Calu3 (cell line): ENCODE data around the gene CHSY1. TPM values are rescaled to one million over a fixed set of nuclear protein-coding genes. Genes with fewer than 3 reads are reported as not detected.

Source experiments
- BruUV-seq: library from RNA; stranded (reverse); fragments of 400-500 nt; replicated peaks from 2 replicates; lab custom pipeline; 2021; lab: Mats Ljungman, UMichigan
- CTCF ChIA-PET: fragments of 300-600 bp; sonication (Branson Sonifier 250); formaldehyde crosslinking; loops from one replicate; lab custom pipeline; 2022; ENCODE audit warnings: antibody characterized with exemption; lab: Charles Lee
- DNase-seq: peaks from one replicate; pipeline ENCODE4 v3.0.0; 2022
- H3K27ac Mint-ChIP-seq: one replicate; pipeline ENCODE4 v1.8.0; 2022; ENCODE audit warnings: mixed read lengths; ENCODE audit not compliant: unreplicated experiment
- H3K27me3 Mint-ChIP-seq: one replicate; pipeline ENCODE4 v1.8.0; 2022; ENCODE audit warnings: mixed read lengths; ENCODE audit not compliant: unreplicated experiment
- H3K36me3 Mint-ChIP-seq: one replicate; pipeline ENCODE4 v1.8.0; 2022; ENCODE audit warnings: mild to moderate bottlenecking, moderate library complexity, mixed read lengths; ENCODE audit not compliant: insufficient read depth, unreplicated experiment
- H3K4me1 Mint-ChIP-seq: one replicate; pipeline ENCODE4 v1.8.0; 2022; ENCODE audit warnings: mild to moderate bottlenecking, low read depth, mixed read lengths; ENCODE audit not compliant: unreplicated experiment
- H3K4me3 Mint-ChIP-seq: one replicate; pipeline ENCODE4 v1.8.0; 2022; ENCODE audit warnings: mild to moderate bottlenecking, low read depth, moderate library complexity, mixed read lengths; ENCODE audit not compliant: unreplicated experiment
- H3K9me3 Mint-ChIP-seq: one replicate; pipeline ENCODE4 v1.8.0; 2022; ENCODE audit warnings: low read depth, mixed read lengths; ENCODE audit not compliant: unreplicated experiment
- CTCF ChIP-seq: fragments of 200-600 bp; IDR thresholded peaks from one replicate; pipeline ENCODE4 v1.8.0; 2022; ENCODE audit warnings: antibody characterized with exemption; ENCODE audit not compliant: unreplicated experiment
- intact Hi-C: fragments of 100-400 bp; cut with micrococcal nuclease; formaldehyde crosslinking; loops from one replicate; pipeline ENCODE4 v1.10.0; 2022; ENCODE audit not compliant: unreplicated experiment
- total RNA-seq: library from RNA; stranded (reverse); gene quantifications from 2 replicates; pipeline ENCODE4 v1.2.3, GENCODE V29; 2022

The CHSY1 gene
- total RNA-seq, 1 experiment from 2014 or later: 25.0 TPM

GRCh38 chr15:101173233-101174119, 78.4 kb downstream of the CHSY1 start:
- intact Hi-C loops: no loop called here
- TF ChIP-seq CTCF: no peak
- Mint-ChIP-seq H3K4me3 (no peak overlapping the region), H3K27me3 (no peaks in the 10 kb centered on the region), H3K4me1 (peaks cover 8% of the 10 kb centered on the region), H3K9me3 (no peaks in the 10 kb centered on the region), H3K36me3 (peaks cover 16% of the 10 kb centered on the region), H3K27ac (peak overlapping the region; percentile 26)
- CTCF ChIA-PET: no interaction called here
- no peak for DNase-seq
- BruUV-seq: no TSS peak

DNA sequence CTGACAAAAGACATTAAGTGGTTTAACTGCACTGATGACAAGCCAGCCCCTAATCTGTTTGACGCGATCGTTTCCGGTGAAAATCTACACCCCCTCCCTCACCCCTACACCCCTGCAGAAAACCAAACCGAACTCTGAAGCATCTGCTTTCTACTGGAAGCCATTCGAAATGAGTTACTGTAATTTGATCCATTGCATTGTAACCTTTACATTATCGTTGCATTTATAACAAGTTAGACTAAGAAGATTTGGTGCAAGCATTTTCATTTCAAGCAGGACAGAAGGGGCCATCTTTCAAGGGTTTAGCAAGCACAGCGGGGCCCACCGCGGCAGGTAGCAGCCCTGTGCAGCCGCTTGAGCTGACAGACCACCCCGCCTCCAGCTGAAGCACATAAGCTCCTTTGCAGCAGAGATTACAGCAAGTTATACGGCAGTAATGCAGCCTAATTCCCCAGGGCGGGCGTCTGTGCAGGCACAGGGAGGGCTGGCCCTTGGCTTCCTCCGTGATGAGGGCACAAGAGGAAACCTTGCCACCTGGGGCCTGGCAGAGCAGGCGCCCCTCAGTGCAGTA, 79.3 kb downstream of the CHSY1 start:
- DNase-seq: no peak
- Mint-ChIP-seq H3K4me1 (peaks cover 17% of the 10 kb centered on the region), H3K36me3 (peaks cover 7% of the 10 kb centered on the region), H3K27me3 (no peaks in the 10 kb centered on the region), H3K4me3 (no peak overlapping the region), H3K9me3 (no peaks in the 10 kb centered on the region), H3K27ac (no peak overlapping the region)
- intact Hi-C loops: no loop called here
- CTCF ChIA-PET: no interaction called here
- no peak for TF ChIP-seq CTCF
- BruUV-seq: no TSS peak

- Mint-ChIP-seq H3K27me3 (no peaks in the 10 kb centered on the region), H3K4me1 (peaks cover 23% of the 10 kb centered on the region), H3K36me3 (peaks cover 5% of the 10 kb centered on the region), H3K9me3 (no peaks in the 10 kb centered on the region), H3K4me3 (no peak overlapping the region), H3K27ac (no peak overlapping the region)
- no peak for TF ChIP-seq CTCF
- no peak for DNase-seq
- CTCF ChIA-PET: no interaction called here
- intact Hi-C loops: no loop called here
- no TSS peak for BruUV-seq
Observed at GRCh38 chr15:101171954-101172353, 79.9 kb downstream of the CHSY1 start.

DNA sequence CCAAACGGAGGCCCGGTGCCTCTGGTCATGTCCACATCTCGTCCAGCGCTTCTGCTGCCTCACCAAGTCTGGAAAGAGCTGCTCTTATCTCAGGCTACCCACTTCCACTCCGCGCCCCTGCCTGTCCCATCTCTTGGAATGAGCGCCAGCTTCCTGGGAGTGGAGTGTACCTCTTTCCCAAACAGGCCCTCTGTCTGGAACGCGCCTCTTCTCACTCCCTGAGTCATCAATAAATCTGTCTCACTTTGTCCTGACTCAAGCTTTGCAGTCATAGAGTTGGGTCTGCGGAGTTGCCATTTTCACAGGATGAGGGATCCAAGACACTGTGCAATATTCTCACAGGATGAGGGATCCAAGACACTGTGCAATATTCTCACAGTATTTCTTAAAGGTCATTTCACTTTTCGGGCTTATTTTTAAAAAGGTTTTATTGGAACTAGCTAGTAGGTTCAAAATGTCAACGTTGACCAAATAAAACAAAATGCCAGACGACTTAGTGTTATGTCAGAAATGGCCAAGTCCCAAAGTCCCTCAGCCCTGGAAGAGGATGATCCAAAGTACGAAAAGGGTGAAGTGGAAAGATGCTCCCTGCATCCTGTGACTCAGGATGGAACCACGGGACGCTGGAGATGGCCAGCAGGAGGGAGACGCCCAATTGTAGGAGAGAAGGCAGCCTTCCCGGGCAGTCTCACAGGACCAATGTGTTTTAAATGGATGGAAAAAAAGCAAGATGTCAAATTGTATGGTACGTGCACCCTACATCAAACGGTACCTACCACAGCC, 81.1 kb downstream of the CHSY1 start:
- H3K4me1 Mint-ChIP-seq: peaks cover 26% of the 10 kb centered on the region
- intact Hi-C loops: no loop called here
- H3K36me3 Mint-ChIP-seq: peaks cover 5% of the 10 kb centered on the region
- no peaks in the 10 kb centered on the region for H3K27me3 Mint-ChIP-seq
- peaks cover 4% of the 10 kb centered on the region for H3K9me3 Mint-ChIP-seq
- H3K4me3 Mint-ChIP-seq: no peak overlapping the region
- DNase-seq: no peak
- H3K27ac Mint-ChIP-seq: no peak overlapping the region
- CTCF ChIA-PET: no interaction called here
- TF ChIP-seq CTCF: no peak
- no TSS peak for BruUV-seq
